HCT116 (cell line): Measurements from ENCODE around the gene EBPL. TPM values are rescaled to one million over a fixed set of nuclear protein-coding genes. Genes with fewer than 3 reads are reported as not detected.

Experiments
- ATAC-seq: fragments of 200-7000 bp; cut with Tn5 transposase; 2 replicates; pipeline ENCODE4 v1.9.1; 2020; ENCODE audit warnings: mild to moderate bottlenecking, moderate library complexity
- BruUV-seq: library from RNA; stranded (reverse); fragments of 400-500 nt; replicated peaks from 2 replicates; lab custom pipeline; 2021; lab: Mats Ljungman, UMichigan
- CTCF ChIA-PET: fragments of 300-600 bp; sonication (Branson Sonifier 250); formaldehyde crosslinking; loops from one replicate; lab custom pipeline; 2021; ENCODE audit warnings: antibody characterized with exemption; lab: Charles Lee
- POLR2A ChIA-PET: fragments of 300-600, 350-600 bp; sonication (Branson Sonifier 250); formaldehyde crosslinking; loops from one replicate; lab custom pipeline; 2021; ENCODE audit warnings: antibody characterized with exemption; lab: Charles Lee
- RAD21 ChIA-PET, 2 experiments: fragments of 300-600 bp; sonication (Branson Sonifier 250); formaldehyde crosslinking; loops; one replicate each; lab custom pipeline; 2023; ENCODE audit warnings: low total read pairs in 2 of 2; ENCODE audit not compliant: uncharacterized antibody in 2 of 2, unreplicated experiment in 2 of 2, low non-redundant PET in 1 of 2; lab: Charles Lee
- DNase-seq: peaks from one replicate; pipeline ENCODE4 v3.0.0-alpha.2; 2010; ENCODE audit warnings: low read depth, low spot score
- H2AFZ ChIP-seq: fragments of 200-600 bp; shearing (Covaris generic), sonication (generic); 2 replicates; pipeline ENCODE4 v1.6.1; 2017; ENCODE audit warnings: low read depth, mixed run types, mixed read lengths, antibody characterized with exemption, low read length; ENCODE audit not compliant: poor library complexity, severe bottlenecking
- H3K27ac ChIP-seq: 2 replicates; pipeline ENCODE4 v1.5.1; 2012; ENCODE audit warnings: low read depth, low read length
- H3K27me3 ChIP-seq: fragments of 200-600 bp; sonication (generic); 2 replicates; pipeline ENCODE4 v1.6.1; 2016; ENCODE audit warnings: mixed run types, low read length, mixed read lengths; ENCODE audit not compliant: insufficient read depth
- H3K36me3 ChIP-seq, 2 experiments: fragments of 200-500 bp in 1 of 2; fragments of 200-600 bp in 1 of 2; sonication (Bioruptor generic) in 1 of 2; sonication (generic) in 1 of 2; 2 replicates each; pipeline versions ENCODE4 v1.5.1 to v1.6.1; 2014 to 2016; ENCODE audit warnings: low read length in 2 of 2, inconsistent platforms in 1 of 2, mixed read lengths in 1 of 2, mixed run types in 1 of 2; ENCODE audit not compliant: insufficient read depth in 2 of 2, control insufficient read depth in 1 of 2
- H3K4me1 ChIP-seq, 2 experiments: fragments of 200-600 bp in 1 of 2; sonication (generic) in 1 of 2; 2 replicates each; pipeline versions ENCODE4 v1.5.1 to v1.6.1; 2012 to 2017; ENCODE audit warnings: low read length in 2 of 2, inconsistent platforms in 1 of 2, mild to moderate bottlenecking in 1 of 2, mixed read lengths in 1 of 2, mixed run types in 1 of 2, moderate library complexity in 1 of 2; ENCODE audit not compliant: insufficient read depth in 2 of 2, control insufficient read depth in 1 of 2
- H3K4me2 ChIP-seq: fragments of 200-600 bp; sonication (generic); 2 replicates; pipeline ENCODE4 v1.6.1; 2017; ENCODE audit warnings: mixed run types, low read length, mixed read lengths
- H3K4me3 ChIP-seq, 2 experiments: fragments of 200-600 bp in 1 of 2; sonication (generic) in 1 of 2; replicated peaks in 1 of 2; 2 replicates each; pipeline ENCODE4 v1.5.1; 2011 to 2016; ENCODE audit warnings: low read length in 2 of 2, control low read depth in 1 of 2, low read depth in 1 of 2, mild to moderate bottlenecking in 1 of 2, mixed read lengths in 1 of 2, mixed run types in 1 of 2
- H3K79me2 ChIP-seq: fragments of 200-600 bp; sonication (generic); 2 replicates; pipeline ENCODE4 v1.6.1; 2017; ENCODE audit warnings: mild to moderate bottlenecking, mixed run types, low read length, moderate library complexity, mixed read lengths; ENCODE audit not compliant: insufficient read depth
- H3K9ac ChIP-seq: fragments of 200-600 bp; sonication (generic); 2 replicates; pipeline ENCODE4 v1.6.1; 2016; ENCODE audit warnings: low read length, mixed read lengths
- H3K9me2 ChIP-seq: fragments of 200-600 bp; sonication (generic), shearing (Covaris generic); 2 replicates; pipeline ENCODE4 v1.6.1; 2017; ENCODE audit warnings: mixed run types, mild to moderate bottlenecking, moderate library complexity; ENCODE audit not compliant: insufficient read depth
- H3K9me3 ChIP-seq, 2 experiments: fragments of 200-500 bp in 1 of 2; fragments of 200-600 bp in 1 of 2; sonication (Bioruptor generic) in 1 of 2; sonication (generic) in 1 of 2; 2 replicates each; pipeline ENCODE4 v1.6.1; 2014 to 2017; ENCODE audit warnings: low read length in 2 of 2, mixed read lengths in 2 of 2, inconsistent platforms in 1 of 2, low read depth in 1 of 2, mild to moderate bottlenecking in 1 of 2, mixed run types in 1 of 2, moderate library complexity in 1 of 2; ENCODE audit not compliant: control insufficient read depth in 1 of 2, insufficient read depth in 1 of 2
- H4K20me1 ChIP-seq: fragments of 200-600 bp; sonication (generic), shearing (Covaris generic); 2 replicates; pipeline ENCODE4 v1.6.1; 2017; ENCODE audit warnings: mixed run types, mild to moderate bottlenecking, moderate library complexity; ENCODE audit not compliant: insufficient read depth
- ATF3 ChIP-seq: IDR thresholded peaks from 2 replicates; pipeline ENCODE4 v1.6.1; 2012
- CBX3 ChIP-seq: IDR thresholded peaks from 2 replicates; pipeline ENCODE4 v1.6.1; 2012; ENCODE audit warnings: low read depth
- CEBPB ChIP-seq: IDR thresholded peaks from 2 replicates; pipeline ENCODE4 v1.6.1; 2012; ENCODE audit warnings: low read depth
- CTCF ChIP-seq, 3 experiments: fragments of 200-600 bp in 1 of 3; sonication (generic) in 1 of 3; IDR thresholded peaks in 2 of 3; conservative IDR thresholded peaks in 1 of 3; 2 replicates each; pipeline ENCODE4 v1.5.1; 2012 to 2017; ENCODE audit warnings: low read depth in 2 of 3, low read length in 2 of 3, antibody characterized with exemption in 1 of 3, borderline replicate concordance in 1 of 3, control low read depth in 1 of 3, mild to moderate bottlenecking in 1 of 3, mixed read lengths in 1 of 3, mixed run types in 1 of 3, moderate library complexity in 1 of 3; ENCODE audit not compliant: insufficient read depth in 1 of 3
- EGR1 ChIP-seq: IDR thresholded peaks from 2 replicates; pipeline ENCODE4 v1.6.1; 2012; ENCODE audit warnings: low read depth
- ELF1 ChIP-seq: IDR thresholded peaks from 2 replicates; pipeline ENCODE4 v1.6.1; 2012; ENCODE audit warnings: low read depth, borderline replicate concordance
- EZH2 ChIP-seq: fragments of 200-600 bp; sonication (generic); IDR thresholded peaks from 2 replicates; pipeline ENCODE4 v1.6.1; 2017; ENCODE audit warnings: antibody characterized with exemption, mixed run types
- EZH2phosphoT487 ChIP-seq: fragments of 200-600 bp; IDR thresholded peaks from 2 replicates; pipeline ENCODE4 v1.6.1; 2018; ENCODE audit warnings: antibody characterized with exemption, borderline replicate concordance
- JUND ChIP-seq: IDR thresholded peaks from 2 replicates; pipeline ENCODE4 v1.6.1; 2012
- POLR2AphosphoS5 ChIP-seq: IDR thresholded peaks from 2 replicates; pipeline ENCODE4 v1.6.1; 2011; ENCODE audit warnings: mild to moderate bottlenecking, low read depth, low read length, moderate library complexity
- RAD21 ChIP-seq: IDR thresholded peaks from 2 replicates; pipeline ENCODE4 v1.6.1; 2012; ENCODE audit warnings: low read depth, mild to moderate bottlenecking
- REST ChIP-seq: IDR thresholded peaks from 2 replicates; pipeline ENCODE4 v1.6.1; 2012; ENCODE audit warnings: low read depth
- SP1 ChIP-seq: IDR thresholded peaks from 2 replicates; pipeline ENCODE4 v1.6.1; 2012; ENCODE audit warnings: low read depth
- SRF ChIP-seq: IDR thresholded peaks from 2 replicates; pipeline ENCODE4 v1.6.1; 2012; ENCODE audit warnings: low read depth
- YY1 ChIP-seq: IDR thresholded peaks from 2 replicates; pipeline ENCODE4 v1.6.1; 2011; ENCODE audit warnings: low read length, low read depth, moderate library complexity, mild to moderate bottlenecking; ENCODE audit not compliant: insufficient replicate concordance; ENCODE audit errors: extremely low read depth
- intact Hi-C: fragments of 100-400 bp; cut with micrococcal nuclease; formaldehyde crosslinking; loops from 2 replicates; pipeline ENCODE4 v1.10.0; 2022
- total RNA-seq: library from RNA; stranded (reverse); gene quantifications from one replicate; pipeline ENCODE4 v1.2.1, GENCODE V29; 2021; ENCODE audit not compliant: unreplicated experiment

The EBPL gene
- total RNA-seq, 1 experiment from 2014 or later: 73.2 TPM

GRCh38 chr13:49714757-49715156, 23.5 kb upstream of the EBPL start:
- Histone ChIP-seq H3K9ac (no peak overlapping the region), H3K27ac (no peak overlapping the region), H3K9me2 (no peaks in the 10 kb centered on the region), H3K9me3 (peaks cover 0 to 3% of the 10 kb centered on the region in 2 experiments; a peak in 2 of 4 replicates), H3K27me3 (no peaks in the 10 kb centered on the region), H3K4me1 (peaks cover 0 to 6% of the 10 kb centered on the region in 2 experiments; a peak in 1 of 4 replicates), H3K4me3 (no peak overlapping the region), H4K20me1 (no peaks in the 10 kb centered on the region), H2AFZ (no peak overlapping the region), H3K79me2 (peaks cover 4% of the 10 kb centered on the region; the same call in 1 of the 2 replicates), H3K36me3 (peaks cover 14 to 30% of the 10 kb centered on the region in 2 experiments), H3K4me2 (no peak overlapping the region)
- ChIA-PET POLR2A (no interaction called here), CTCF (no interaction called here), RAD21 (no interaction called here)
- no TSS peak for BruUV-seq
- DNase-seq (no peak), ATAC-seq (no peak)
- TF ChIP-seq SP1 (no peak), EGR1 (no peak)
- intact Hi-C loops: no loop called here

- intact Hi-C loops: no loop called here
- no peak overlapping the region for H3K4me2 ChIP-seq
- DNase-seq (no peak), ATAC-seq (no peak)
- H3K9ac ChIP-seq: no peak overlapping the region
- POLR2A ChIA-PET: no interaction called here
- H3K4me3 ChIP-seq: no peak overlapping the region
- CTCF ChIA-PET: no interaction called here
- H3K9me3 ChIP-seq: peaks cover 0 to 3% of the 10 kb centered on the region in 2 experiments; a peak in 2 of 4 replicates
- peaks cover 4% of the 10 kb centered on the region; the same call in 1 of the 2 replicates for H3K79me2 ChIP-seq
- no peak overlapping the region for H2AFZ ChIP-seq
- H3K36me3 ChIP-seq: peaks cover 12 to 13% of the 10 kb centered on the region in 2 experiments
- RAD21 ChIA-PET: no interaction called here
- H3K4me1 ChIP-seq: peaks cover 0 to 6% of the 10 kb centered on the region in 2 experiments; a peak in 1 of 4 replicates
- no peak overlapping the region for H3K27ac ChIP-seq
- H3K9me2 ChIP-seq: no peaks in the 10 kb centered on the region
- no peaks in the 10 kb centered on the region for H3K27me3 ChIP-seq
- H4K20me1 ChIP-seq: no peaks in the 10 kb centered on the region
- BruUV-seq: no TSS peak
- TF ChIP-seq SRF (no peak), ATF3 (no peak), CTCF (IDR thresholded peaks at IDR 0.05 in 2 of 3, conservative IDR thresholded peaks at IDR 0.05 in 1 of 3; ENCODE audit: borderline replicate concordance in 1 of 3, insufficient read depth in 1 of 3, low read depth in 2 of 3, low read length in 2 of 3) (no peak), RAD21 (no peak), EZH2 (no peak), JUND (no peak), POLR2AphosphoS5 (no peak), REST (no peak), ELF1 (no peak), CEBPB (no peak), EZH2phosphoT487 (no peak), SP1 (no peak), YY1 (no peak), CBX3 (no peak), EGR1 (no peak)
These were observed 20.1 kb upstream of the EBPL start for GRCh38 chr13:49711218-49711863.
